ENCODE data around the gene TMEM35A.
"Not testable (repeated sequence)": the region's sequence is repeated elsewhere in the genome, so short reads cannot be mapped to it uniquely, and the experiment has no call there.

- not testable (repeated sequence) for TF ChIP-seq CTCF (IDR thresholded peaks at IDR 0.05; ENCODE audit: insufficient read depth, low read depth, low read length); EZH2 (IDR thresholded peaks at IDR 0.05; ENCODE audit: insufficient read depth, low read length)
Observed at GRCh38 chrX:101056551-101056950, 22.1 kb upstream of the TMEM35A start.

Data from astrocyte (in vitro differentiated cells and primary cell).